AG20443 (cell line): ENCODE results near the gene ATAD3B.
"Not testable (repeated sequence)": the region's sequence is repeated elsewhere in the genome, so short reads cannot be mapped to it uniquely, and the experiment has no call there.

ENCODE experiments used
- DNase-seq: peaks from one replicate; pipeline ENCODE4 v3.0.0; 2012; ENCODE audit warnings: low spot score, mixed read lengths

ATAD3B gene

GRCh38 chr1:1452365-1452739 lies 19.2 kb upstream of the ATAD3B start:
- DNase-seq, result not testable (repeated sequence)

DNA sequence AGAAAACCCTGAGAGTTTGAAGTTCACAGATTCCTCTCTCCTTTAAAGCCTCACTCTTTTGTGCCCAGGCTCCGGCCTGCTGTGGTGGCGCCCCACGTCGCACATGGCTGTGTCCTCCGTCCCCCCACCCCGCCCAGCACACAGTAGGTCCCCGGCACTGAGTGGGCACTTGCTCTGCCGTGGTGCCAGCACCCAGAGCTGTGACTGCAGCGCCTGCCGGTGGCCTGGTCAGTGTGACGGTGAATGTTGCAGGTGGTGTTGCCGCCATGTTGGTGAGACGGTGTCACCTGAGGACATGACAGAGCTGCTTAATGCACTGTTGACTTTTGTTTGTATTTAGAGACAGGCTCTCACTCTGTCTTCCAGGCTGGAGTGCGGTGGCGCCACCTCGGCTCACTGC lies 18.7 kb upstream of the ATAD3B start:
- DNase-seq, result no peak

GRCh38 chr1:1454286-1455056 lies 17.1 kb upstream of the ATAD3B start:
- DNase-seq, result not testable (repeated sequence)

GRCh38 chr1:1455366-1455884 lies 16.1 kb upstream of the ATAD3B start:
- no peak for DNase-seq

DNA sequence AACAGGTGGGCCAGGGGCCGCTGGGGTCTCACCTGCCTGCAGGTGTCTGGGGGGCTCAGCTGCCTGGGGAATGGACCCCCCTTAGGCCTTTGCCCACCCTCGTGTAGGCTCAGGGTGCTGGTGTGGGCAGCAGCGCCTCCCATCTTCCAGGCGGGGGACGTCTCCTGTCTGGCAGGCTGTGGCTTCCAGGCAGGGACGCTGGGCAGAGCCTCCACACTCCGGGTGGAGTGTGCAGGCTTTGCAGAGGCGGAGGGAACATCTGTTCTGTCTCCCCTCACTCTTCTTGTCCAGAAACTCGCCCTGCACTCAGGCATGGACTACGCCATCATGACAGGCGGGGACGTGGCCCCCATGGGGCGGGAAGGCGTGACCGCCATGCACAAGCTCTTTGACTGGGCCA lies 15.6 kb upstream of the ATAD3B start:
- not testable (repeated sequence) for DNase-seq

DNA sequence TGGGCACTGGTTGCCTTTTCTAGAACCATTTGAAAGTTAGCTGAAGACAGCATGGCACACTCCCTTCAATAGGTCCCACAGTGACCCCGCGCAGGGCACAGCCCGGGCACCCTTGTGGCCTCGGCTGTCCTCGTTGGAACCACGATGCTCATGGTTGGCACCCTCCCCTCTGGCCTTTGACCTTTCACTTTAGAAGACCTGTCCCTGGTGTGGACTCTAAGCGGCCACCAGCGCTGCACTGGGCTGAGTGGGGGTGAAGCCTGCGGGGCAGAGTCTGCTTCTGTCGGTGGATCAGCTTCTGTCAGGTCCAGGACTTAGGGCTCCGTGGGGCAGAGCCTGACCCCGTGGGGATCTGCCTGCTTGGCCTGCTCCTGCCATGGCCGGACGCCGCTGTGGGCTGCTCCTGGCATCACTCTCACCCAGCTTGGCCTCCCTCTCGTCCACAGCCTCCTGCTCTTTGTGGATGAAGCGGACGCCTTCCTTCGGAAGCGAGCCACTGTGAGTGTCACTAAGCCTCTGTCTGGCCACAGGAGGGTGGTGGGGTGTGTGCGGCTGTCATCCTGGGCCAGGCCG lies 14.8 kb upstream of the ATAD3B start:
- peak; percentile 2 for DNase-seq

GRCh38 chr1:1459156-1459555 lies 12.4 kb upstream of the ATAD3B start:
- not testable (repeated sequence) for DNase-seq

GRCh38 chr1:1459711-1460110 lies 11.9 kb upstream of the ATAD3B start:
- not testable (repeated sequence) for DNase-seq

DNA sequence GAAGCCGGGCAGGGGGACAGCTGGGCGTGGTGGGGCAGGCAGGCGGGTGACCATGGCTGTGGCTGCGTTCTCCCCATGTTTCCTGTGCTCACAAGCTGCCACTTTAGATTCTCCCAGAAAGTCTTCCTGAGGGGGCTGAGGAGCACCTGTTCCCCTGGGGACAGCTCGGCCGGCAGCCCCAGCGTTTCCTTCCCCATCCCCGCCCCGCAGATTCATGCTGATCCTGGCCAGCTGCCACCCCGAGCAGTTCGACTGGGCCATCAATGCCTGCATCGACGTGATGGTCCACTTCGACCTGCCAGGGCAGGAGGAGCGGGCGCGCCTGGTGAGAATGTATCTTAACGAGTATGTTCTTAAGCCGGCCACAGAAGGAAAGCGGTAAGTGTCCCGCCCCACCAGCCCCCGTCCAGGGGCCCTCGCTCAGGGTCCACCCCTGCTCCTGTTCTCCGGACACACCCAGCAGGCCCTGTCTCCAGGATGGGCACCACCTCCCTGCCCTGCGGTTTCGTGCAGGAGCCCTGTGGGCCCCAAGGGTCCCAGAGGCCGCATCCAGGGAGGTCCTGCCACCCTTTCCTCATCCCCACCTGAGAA lies 10.9 kb upstream of the ATAD3B start:
- DNase-seq, result no peak

- DNase-seq, result no peak
Observed at GRCh38 chr1:1461721-1462317, 9.7 kb upstream of the ATAD3B start.

DNA sequence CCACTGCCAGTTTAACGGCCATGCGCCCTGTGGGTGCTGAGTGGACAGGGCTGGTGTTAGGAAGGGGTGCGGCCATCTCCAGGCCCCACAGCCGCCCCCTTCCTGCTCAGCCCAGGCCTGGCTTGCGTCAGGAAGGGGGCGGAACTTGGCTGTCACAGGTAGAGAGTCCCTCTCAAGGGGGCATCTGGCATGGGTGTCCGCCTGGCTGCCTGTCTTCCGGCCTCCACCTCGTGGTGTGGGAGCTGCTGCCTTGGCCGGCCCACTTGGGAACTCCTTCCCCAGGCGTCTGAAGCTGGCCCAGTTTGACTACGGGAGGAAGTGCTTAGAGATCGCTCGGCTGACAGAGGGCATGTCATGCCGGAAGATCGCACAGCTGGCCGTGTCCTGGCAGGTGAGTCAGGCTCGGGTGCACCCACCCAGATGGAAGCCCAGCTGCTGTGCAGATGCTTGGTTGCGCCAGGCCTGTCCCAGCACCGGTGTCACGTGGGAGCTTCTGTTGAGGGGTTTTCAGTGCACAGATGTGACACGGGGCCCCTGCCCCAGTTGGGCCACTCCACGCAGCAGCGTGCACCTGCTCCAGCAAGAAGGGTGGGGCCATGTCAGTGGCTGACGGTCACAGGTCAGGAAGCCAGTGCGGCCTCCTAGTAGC lies 9.1 kb upstream of the ATAD3B start:
- DNase-seq, result peak; percentile 40

- DNase-seq, result no peak
Observed at GRCh38 chr1:1463312-1463711, 8.3 kb upstream of the ATAD3B start.

- not testable (repeated sequence) for DNase-seq
Observed at GRCh38 chr1:1468196-1468985, 3.2 kb upstream of the ATAD3B start.

DNA sequence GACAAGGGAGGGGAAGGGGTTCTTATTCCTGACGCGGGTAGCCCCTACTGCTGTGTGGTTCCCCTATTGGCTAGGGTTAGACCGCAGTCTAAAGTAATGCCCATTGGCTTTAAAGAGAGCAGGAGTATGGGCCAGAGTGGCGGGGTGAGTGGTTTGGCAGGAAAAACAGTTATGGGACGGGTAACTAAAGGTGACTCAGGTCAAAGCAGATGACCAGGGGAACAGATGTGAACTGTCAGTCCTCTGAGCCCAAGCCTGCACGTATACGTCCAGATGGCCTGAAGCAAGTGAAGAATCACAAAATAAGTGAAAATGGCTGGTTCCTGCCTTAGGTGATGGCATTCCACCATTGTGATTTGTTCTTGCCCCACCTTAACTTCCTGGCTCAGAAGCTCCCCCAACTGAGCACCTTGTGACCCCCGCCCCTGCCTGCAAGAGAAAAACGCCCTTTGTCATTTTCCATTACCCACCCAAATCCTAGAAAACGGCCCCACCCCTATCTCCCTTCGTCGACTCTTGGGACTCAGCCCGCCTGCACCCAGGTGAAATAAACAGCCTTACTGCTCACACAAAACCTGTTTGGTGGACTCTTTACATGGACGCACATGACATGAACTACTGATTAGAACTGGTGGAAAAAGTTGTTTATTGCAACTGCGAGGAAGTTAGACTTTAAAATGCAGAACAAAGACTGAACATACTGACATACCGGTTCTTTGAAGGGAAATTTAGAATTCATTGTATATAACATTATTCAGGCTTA lies 758 bp upstream of the ATAD3B start:
- no peak for DNase-seq

DNA sequence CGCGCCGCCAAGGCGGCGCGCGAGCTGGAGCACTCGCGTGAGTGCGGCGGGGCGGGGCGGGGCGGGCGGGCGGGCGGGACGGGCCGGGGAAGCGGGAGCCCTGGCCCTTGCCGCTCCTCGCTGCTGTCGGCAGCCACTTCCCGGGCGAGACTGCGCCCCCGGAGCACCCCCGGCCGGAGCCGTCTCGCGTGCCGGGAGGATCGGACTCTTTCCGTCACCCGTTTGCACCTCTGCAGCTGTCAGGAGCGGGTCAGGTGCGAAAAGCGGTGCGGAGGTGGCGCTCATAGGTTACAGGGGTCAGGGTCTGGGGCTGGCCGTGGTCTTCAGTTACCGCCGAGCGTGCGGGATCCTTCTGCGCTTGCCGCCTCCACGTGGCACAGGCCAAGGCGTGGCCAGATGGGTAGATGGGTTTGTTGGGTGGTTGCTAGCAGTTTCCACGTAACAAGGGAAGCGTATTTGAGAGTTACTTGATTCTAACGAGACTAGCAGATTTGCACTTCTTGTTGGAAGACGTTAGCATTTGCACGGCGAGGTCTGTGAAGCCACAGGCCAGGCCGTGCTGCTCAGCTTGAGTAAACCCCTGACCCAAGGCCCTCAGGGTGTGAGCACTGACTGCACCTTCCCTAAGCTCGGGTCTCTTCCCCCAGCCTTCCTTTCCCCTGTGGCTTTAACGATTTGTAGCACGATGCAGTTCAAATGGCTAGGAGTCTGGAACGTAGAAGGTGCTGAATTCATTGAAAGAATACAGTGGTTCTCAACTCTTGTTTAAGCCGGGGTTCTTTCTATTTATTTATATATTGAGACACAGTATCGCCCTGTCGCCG lies 700 bp downstream of the ATAD3B start:
- DNase-seq, result peak; percentile 19

DNA sequence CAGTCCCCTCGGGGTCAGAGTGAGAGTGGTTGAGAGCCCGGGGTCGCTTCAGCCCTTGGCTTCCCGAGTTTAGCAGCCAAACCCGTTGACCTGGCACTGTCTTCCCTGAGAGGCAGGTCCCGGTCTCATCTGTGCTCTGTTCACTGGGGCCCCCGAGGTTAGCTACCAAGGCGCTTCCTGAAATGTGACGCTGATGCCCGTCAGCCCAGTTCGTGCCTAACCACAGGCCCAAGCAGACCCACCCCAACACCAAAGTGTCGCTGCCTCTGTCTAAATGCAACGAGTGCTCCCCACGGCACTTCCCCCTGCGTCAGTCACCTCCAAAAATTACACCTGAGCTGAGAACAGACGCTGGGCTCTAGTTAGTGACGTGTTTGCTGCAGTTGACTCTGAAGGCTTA lies 4.4 kb downstream of the ATAD3B start:
- not testable (repeated sequence) for DNase-seq

GRCh38 chr1:1477206-1477605 lies 5.6 kb downstream of the ATAD3B start:
- no peak for DNase-seq

- DNase-seq, result no peak
Observed at GRCh38 chr1:1479547-1480487, 8.3 kb downstream of the ATAD3B start.

DNA sequence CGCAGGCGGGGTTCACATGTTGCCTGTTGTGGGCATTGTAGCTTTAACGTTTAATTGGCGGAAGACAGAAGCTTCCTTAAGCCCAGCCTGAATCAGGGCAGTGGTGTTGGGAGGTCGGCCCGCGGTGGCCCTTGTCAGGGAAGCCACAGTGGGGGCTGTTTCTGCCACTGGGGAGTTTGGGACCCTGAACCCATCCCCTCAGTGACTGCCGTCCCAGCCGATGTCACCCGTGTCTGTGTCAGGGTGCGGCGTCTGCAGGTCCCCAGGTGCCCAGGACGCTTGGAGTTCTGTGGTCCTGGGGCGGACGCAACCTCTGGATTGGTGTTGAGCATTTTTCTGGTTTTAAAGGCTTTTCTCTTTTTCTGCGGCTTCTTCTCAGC lies 8.9 kb downstream of the ATAD3B start:
- DNase-seq, result not testable (repeated sequence)
